Panc1 (cell line): Measurements from ENCODE around the gene DAZAP1.

ENCODE experiments used
- SIN3A ChIP-seq: IDR thresholded peaks from 2 replicates; pipeline ENCODE4 v1.6.1; 2012; ENCODE audit warnings: low read depth, mild to moderate bottlenecking, low read length, moderate library complexity, borderline replicate concordance; ENCODE audit not compliant: insufficient read depth
- TF ChIP-seq, protein P1 (sequence below): fragments of 450-650 bp; IDR thresholded peaks from 2 replicates; pipeline ENCODE4 v1.5.1; 2017; ENCODE audit warnings: mild to moderate bottlenecking

DNA sequence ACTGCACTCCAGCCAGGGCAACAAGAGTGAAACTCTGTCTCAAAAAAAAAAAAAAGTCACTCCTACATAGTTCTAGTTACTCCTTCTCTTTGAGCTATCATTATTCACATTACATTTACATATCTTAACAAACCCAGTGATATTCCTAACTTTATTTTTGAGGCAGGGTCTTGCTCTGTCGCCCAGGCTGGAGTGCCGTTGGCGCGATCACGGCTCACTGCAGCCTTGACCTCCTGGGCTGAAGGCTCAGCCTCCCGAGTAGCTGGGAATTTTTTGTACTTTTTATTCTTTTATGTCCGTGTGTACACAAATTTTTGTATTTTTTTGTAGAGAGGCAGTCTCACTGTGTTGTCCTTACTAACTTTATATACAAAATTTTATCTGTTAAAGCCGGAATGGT lies 30.2 kb downstream of the DAZAP1 start:
- TF ChIP-seq, protein P1, sequence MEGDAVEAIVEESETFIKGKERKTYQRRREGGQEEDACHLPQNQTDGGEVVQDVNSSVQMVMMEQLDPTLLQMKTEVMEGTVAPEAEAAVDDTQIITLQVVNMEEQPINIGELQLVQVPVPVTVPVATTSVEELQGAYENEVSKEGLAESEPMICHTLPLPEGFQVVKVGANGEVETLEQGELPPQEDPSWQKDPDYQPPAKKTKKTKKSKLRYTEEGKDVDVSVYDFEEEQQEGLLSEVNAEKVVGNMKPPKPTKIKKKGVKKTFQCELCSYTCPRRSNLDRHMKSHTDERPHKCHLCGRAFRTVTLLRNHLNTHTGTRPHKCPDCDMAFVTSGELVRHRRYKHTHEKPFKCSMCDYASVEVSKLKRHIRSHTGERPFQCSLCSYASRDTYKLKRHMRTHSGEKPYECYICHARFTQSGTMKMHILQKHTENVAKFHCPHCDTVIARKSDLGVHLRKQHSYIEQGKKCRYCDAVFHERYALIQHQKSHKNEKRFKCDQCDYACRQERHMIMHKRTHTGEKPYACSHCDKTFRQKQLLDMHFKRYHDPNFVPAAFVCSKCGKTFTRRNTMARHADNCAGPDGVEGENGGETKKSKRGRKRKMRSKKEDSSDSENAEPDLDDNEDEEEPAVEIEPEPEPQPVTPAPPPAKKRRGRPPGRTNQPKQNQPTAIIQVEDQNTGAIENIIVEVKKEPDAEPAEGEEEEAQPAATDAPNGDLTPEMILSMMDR: no peak
- TF ChIP-seq SIN3A: no peak
